DMS53 (cell line): ENCODE measurements around the gene SAFB2.

Experiments
- DNase-seq: peaks from one replicate; lab custom pipeline; 2025; lab: John Stamatoyannopoulos, UW

Gene SAFB2

GRCh38 chr19:5622465-5623396 is at the start of gene SAFB2, which contains the start of gene SAFB:
Gene SAFB2, minus strand, starts transcription at chr19:5622776. Its CDS starts 61 bp downstream, at chr19:5622715.
Gene SAFB, plus strand, starts transcription at chr19:5623083. Its CDS starts 123 bp downstream, at chr19:5623206.
- DNase-seq, result peak; percentile 99

GRCh38 chr19:5671600-5671999 is 49.0 kb upstream of the SAFB2 start:
- DNase-seq, result no peak

GRCh38 chr19:5669212-5669611 is 46.6 kb upstream of the SAFB2 start:
- no peak for DNase-seq

- DNase-seq, result no peak
Observed at GRCh38 chr19:5667751-5668271, 45.2 kb upstream of the SAFB2 start.

- DNase-seq, result no peak
Observed at GRCh38 chr19:5666921-5667610, 44.5 kb upstream of the SAFB2 start.

- DNase-seq, result peak; percentile 56
Observed at GRCh38 chr19:5665781-5666513, 43.4 kb upstream of the SAFB2 start.

- DNase-seq, result no peak
Observed at GRCh38 chr19:5664515-5664914, 41.9 kb upstream of the SAFB2 start.

- DNase-seq, result no peak
Observed at GRCh38 chr19:5663904-5664303, 41.3 kb upstream of the SAFB2 start.

- no peak for DNase-seq
Observed at GRCh38 chr19:5661483-5661882, 38.9 kb upstream of the SAFB2 start.

GRCh38 chr19:5655412-5655811 is 32.8 kb upstream of the SAFB2 start:
- no peak for DNase-seq

GRCh38 chr19:5654931-5655330 is 32.4 kb upstream of the SAFB2 start:
- DNase-seq, result no peak

GRCh38 chr19:5652261-5652660 is 29.7 kb upstream of the SAFB2 start:
- DNase-seq, result no peak

GRCh38 chr19:5651361-5651760 is 28.8 kb upstream of the SAFB2 start:
- DNase-seq, result no peak

GRCh38 chr19:5648464-5648863 is 25.9 kb upstream of the SAFB2 start:
- no peak for DNase-seq

GRCh38 chr19:5646703-5647102 is 24.1 kb upstream of the SAFB2 start:
- DNase-seq, result no peak

GRCh38 chr19:5645409-5645808 is 22.8 kb upstream of the SAFB2 start:
- DNase-seq, result no peak

- DNase-seq, result no peak
Observed at GRCh38 chr19:5644037-5644436, 21.5 kb upstream of the SAFB2 start.

- no peak for DNase-seq
Observed at GRCh38 chr19:5643060-5643459, 20.5 kb upstream of the SAFB2 start.

GRCh38 chr19:5642204-5642603 is 19.6 kb upstream of the SAFB2 start:
- no peak for DNase-seq

- no peak for DNase-seq
Observed at GRCh38 chr19:5641171-5641570, 18.6 kb upstream of the SAFB2 start.

- no peak for DNase-seq
Observed at GRCh38 chr19:5637971-5638370, 15.4 kb upstream of the SAFB2 start.

- DNase-seq, result no peak
Observed at GRCh38 chr19:5635427-5635826, 12.9 kb upstream of the SAFB2 start.
